Stimulated activated naive B cell treated with anti-CD40 and anti-IgM and Interleukin-4, amounts not matched to agents 10 μg/mL and 1 μg/mL and 100 μg/mL, for 72 hours (primary cell): Measurements from ENCODE around the gene KIFC3.
A peak's percentile ranks its signal among the peaks of the same experiment; 100 is the strongest.
"Not testable (repeated sequence)": the region's sequence is repeated elsewhere in the genome, so short reads cannot be mapped to it uniquely, and the experiment has no call there.

Source experiments
- ATAC-seq, 2 donors: fragments of 150-1000 bp; cut with Tn5 transposase; replicated peaks; 2 replicates each; pipeline ENCODE4 v1.10.0; 2021; ENCODE audit warnings: moderate library complexity in 1 of 2
- DNase-seq: peaks from one replicate; pipeline ENCODE4 v3.0.0; 2021
- H3K27ac Mint-ChIP-seq: one replicate; pipeline ENCODE4 v1.8.0; 2022; ENCODE audit warnings: mild to moderate bottlenecking, mixed read lengths
- H3K27me3 Mint-ChIP-seq, 2 donors: one replicate each; pipeline ENCODE4 v1.8.0; 2022; ENCODE audit warnings: mixed read lengths in 2 of 2
- H3K36me3 Mint-ChIP-seq, 2 donors: one replicate each; pipeline ENCODE4 v1.8.0; 2022; ENCODE audit warnings: mixed read lengths in 2 of 2, mild to moderate bottlenecking in 1 of 2
- H3K4me1 Mint-ChIP-seq, 2 donors: one replicate each; pipeline ENCODE4 v1.8.0; 2022; ENCODE audit warnings: mixed read lengths in 2 of 2, mild to moderate bottlenecking in 1 of 2
- H3K4me3 Mint-ChIP-seq, 2 donors: one replicate each; pipeline ENCODE4 v1.8.0; 2022; ENCODE audit warnings: mild to moderate bottlenecking in 2 of 2, mixed read lengths in 2 of 2, moderate library complexity in 1 of 2
- H3K9me3 Mint-ChIP-seq, 2 donors: one replicate each; pipeline ENCODE4 v1.8.0; 2022; ENCODE audit warnings: mixed read lengths in 2 of 2, mild to moderate bottlenecking in 1 of 2

Gene KIFC3

DNA sequence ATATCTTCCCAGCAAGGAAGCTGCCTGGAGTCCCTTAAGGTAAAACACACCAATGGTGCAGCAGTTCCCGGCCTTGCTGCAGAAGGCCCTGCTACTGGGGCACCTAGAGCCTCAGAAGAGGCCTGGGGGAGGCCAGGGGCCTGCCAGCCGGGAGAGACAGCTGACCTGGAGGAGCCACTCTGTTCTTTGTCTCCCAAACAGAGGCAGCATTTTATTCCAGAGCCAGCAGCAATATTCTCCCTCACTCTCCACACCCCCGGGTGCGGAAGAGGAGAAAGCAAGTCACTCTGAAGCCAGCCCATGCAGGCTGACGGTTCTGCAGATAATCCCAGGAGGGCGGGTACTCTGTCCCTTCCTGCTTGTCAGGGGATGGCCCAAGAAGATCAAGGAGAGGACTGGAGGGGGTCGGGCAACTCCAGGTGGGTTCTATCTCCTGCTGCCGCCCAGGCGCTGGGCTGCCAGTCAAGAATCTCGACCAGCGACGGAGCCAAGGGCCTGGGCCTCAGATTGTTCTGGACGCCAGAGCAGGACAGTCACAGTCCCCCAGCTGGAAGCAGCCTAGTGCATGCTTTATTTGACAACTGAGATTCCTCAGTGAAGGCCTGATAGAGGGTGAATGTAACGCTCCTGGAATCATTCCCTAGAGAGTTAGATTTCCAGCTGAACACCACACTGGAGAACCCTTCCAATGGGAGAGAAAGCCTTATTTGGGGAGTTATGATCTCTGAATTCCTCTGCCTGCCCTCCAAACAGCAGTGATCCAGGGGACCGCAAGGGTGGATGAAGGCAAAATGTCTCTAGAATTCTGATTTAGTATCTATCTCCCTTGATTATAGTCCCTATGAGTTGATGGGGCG lies 1.1 kb upstream of the KIFC3 start:
- peaks cover 58 to 62% of the 10 kb centered on the region in 2 donors for H3K27me3 Mint-ChIP-seq
- H3K4me1 Mint-ChIP-seq, result peaks cover 25 to 37% of the 10 kb centered on the region in 2 donors

DNA sequence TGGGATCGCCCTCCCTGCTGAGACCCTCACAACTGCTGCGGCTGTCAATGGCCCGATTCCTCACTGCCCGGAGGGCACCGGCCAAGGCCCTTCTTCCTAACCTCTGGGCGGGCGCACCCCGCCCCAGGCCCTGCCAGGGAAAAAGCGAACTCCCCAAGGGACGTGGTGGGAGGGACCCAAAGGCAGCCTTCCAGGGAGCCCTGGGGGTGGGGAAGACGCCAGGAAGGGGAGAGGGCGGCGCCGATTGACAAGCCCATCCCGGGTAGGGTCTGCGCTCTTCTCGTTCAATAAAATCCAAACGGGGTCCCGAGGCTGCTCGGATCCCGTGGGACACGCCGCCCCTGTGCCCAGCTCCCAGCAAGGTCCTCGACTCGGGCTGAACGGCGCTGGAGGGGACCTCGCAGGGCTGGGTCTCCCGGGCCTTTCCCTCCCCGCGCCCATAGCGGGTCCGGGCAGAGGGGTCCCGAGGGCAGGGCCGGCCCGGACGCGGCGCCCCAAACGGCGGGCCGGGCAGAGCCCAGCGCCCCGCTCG lies 416 bp downstream of the KIFC3 start:
- Mint-ChIP-seq H3K9me3 (no peaks in the 10 kb centered on the region), H3K27me3 (peaks cover 52 to 62% of the 10 kb centered on the region in 2 donors), H3K27ac (no peak overlapping the region), H3K4me1 (peaks cover 22 to 32% of the 10 kb centered on the region in 2 donors), H3K36me3 (peaks cover 0 to 3% of the 10 kb centered on the region in 2 donors), H3K4me3 (peak overlapping the region in 1 of 2 donors; percentile 35)
- ATAC-seq (peak; percentile 41 to 47), DNase-seq (no peak)

More for the DNA sequence above, 1.1 kb upstream of the KIFC3 start:
- H3K36me3 Mint-ChIP-seq, result peaks cover 0 to 3% of the 10 kb centered on the region in 2 donors
- DNase-seq (no peak), ATAC-seq (no peak)
- peak overlapping the region; percentile 87 to 89 for H3K4me3 Mint-ChIP-seq
- peak overlapping the region; percentile 85 for H3K27ac Mint-ChIP-seq
- no peaks in the 10 kb centered on the region for H3K9me3 Mint-ChIP-seq

- H3K36me3 Mint-ChIP-seq, result peaks cover 0 to 3% of the 10 kb centered on the region in 2 donors
- H3K27ac Mint-ChIP-seq, result no peak overlapping the region
- ATAC-seq (peak in 1 of 2 donors; percentile 16), DNase-seq (no peak)
- peaks cover 22 to 32% of the 10 kb centered on the region in 2 donors for H3K4me1 Mint-ChIP-seq
- peak overlapping the region in 1 of 2 donors; percentile 35 for H3K4me3 Mint-ChIP-seq
- H3K27me3 Mint-ChIP-seq, result peaks cover 52 to 59% of the 10 kb centered on the region in 2 donors
- H3K9me3 Mint-ChIP-seq, result no peaks in the 10 kb centered on the region
These were observed 1.0 kb downstream of the KIFC3 start for GRCh38 chr16:57801098-57801808.

GRCh38 chr16:57800200-57801097 lies 1.8 kb downstream of the KIFC3 start:
- Mint-ChIP-seq H3K4me1 (peaks cover 22 to 34% of the 10 kb centered on the region in 2 donors), H3K4me3 (no peak overlapping the region), H3K36me3 (peaks cover 0 to 3% of the 10 kb centered on the region in 2 donors), H3K9me3 (no peaks in the 10 kb centered on the region), H3K27me3 (peaks cover 46 to 56% of the 10 kb centered on the region in 2 donors), H3K27ac (no peak overlapping the region)
- DNase-seq (no peak), ATAC-seq (no peak)

GRCh38 chr16:57799600-57800199 lies 2.6 kb downstream of the KIFC3 start:
- peaks cover 22 to 36% of the 10 kb centered on the region in 2 donors for H3K4me1 Mint-ChIP-seq
- no peaks in the 10 kb centered on the region for H3K9me3 Mint-ChIP-seq
- H3K27ac Mint-ChIP-seq, result peak overlapping the region; percentile 3
- DNase-seq (no peak), ATAC-seq (no peak)
- peaks cover 0 to 3% of the 10 kb centered on the region in 2 donors for H3K36me3 Mint-ChIP-seq
- no peak overlapping the region for H3K4me3 Mint-ChIP-seq
- peaks cover 46 to 56% of the 10 kb centered on the region in 2 donors for H3K27me3 Mint-ChIP-seq

- Mint-ChIP-seq H3K4me1 (peaks cover 22 to 36% of the 10 kb centered on the region in 2 donors), H3K9me3 (no peaks in the 10 kb centered on the region), H3K4me3 (no peak overlapping the region), H3K27me3 (peaks cover 43 to 52% of the 10 kb centered on the region in 2 donors), H3K27ac (no peak overlapping the region), H3K36me3 (peaks cover 0 to 3% of the 10 kb centered on the region in 2 donors)
- ATAC-seq (no peak), DNase-seq (no peak)
These were observed 3.2 kb downstream of the KIFC3 start for GRCh38 chr16:57798953-57799599.

DNA sequence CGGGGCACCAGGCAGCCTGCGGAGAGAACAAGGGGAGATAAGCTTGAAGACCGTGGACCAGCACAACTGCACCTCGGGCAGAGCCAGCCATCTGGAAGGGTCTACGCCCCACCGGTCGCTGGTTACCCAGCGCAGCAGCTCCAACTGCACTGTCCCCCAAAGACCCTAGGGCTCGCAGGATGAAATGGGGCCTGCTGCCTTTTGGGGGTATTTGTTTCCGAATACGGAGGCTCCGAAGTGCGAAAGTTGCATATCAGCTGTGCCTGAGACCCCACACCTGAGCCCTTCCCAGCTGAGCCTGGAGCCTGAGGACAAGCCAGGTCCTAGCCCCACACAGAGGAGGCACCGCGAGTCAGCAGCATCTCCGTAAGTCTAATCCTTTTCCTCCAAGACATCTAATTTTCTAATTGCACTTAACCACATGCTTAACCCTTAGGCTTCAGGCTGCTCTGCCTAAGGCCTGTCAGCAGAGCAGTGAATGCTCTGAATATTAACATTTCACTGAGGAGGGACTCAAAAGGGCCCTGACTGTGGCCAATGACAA lies 4.0 kb downstream of the KIFC3 start:
- Mint-ChIP-seq H3K9me3 (no peaks in the 10 kb centered on the region), H3K27me3 (peaks cover 41 to 51% of the 10 kb centered on the region in 2 donors), H3K4me3 (no peak overlapping the region), H3K4me1 (peaks cover 22 to 36% of the 10 kb centered on the region in 2 donors), H3K36me3 (peaks cover 0 to 3% of the 10 kb centered on the region in 2 donors), H3K27ac (no peak overlapping the region)
- ATAC-seq (no peak), DNase-seq (no peak)

DNA sequence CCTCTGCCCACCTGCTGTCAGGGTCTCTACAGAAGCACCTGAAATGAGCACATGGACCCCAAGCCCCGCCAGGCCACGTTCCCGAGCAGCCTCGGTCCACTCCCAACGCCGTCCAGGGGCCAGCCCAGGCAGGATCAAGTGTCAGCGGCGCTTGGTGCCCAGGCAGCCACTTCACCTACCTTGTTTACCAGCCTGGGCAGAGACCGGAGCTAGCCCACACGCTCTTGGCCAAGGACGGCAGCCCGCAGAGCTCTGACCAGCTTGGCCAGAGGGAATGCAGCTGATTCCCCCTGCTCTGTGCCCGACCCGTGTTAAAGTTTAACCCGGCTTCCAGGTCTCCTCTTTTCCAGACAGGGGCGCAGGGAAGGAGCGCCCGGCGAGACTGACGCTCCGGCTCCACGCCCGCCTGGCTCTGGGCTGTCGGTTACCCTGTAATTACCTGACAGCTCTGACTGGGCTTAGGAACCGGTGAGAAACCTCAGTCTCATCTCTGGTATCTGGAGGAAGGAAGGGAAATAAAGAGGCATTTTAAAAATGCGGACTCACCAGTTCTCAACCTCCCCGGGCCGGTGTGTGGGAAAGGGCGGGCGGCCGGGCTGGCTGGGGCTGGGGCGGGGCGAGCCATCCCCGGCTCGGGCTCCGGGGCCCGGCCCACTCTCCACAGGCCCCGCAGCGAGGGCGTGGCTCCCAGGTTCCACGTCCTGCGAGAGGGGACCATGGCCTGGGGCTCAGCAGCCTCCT lies 4.6 kb downstream of the KIFC3 start:
- Mint-ChIP-seq H3K4me3 (no peak overlapping the region), H3K36me3 (peaks cover 0 to 2% of the 10 kb centered on the region in 2 donors), H3K27me3 (peaks cover 35 to 45% of the 10 kb centered on the region in 2 donors), H3K9me3 (no peaks in the 10 kb centered on the region), H3K4me1 (peaks cover 18 to 32% of the 10 kb centered on the region in 2 donors), H3K27ac (no peak overlapping the region)
- no peak for ATAC-seq
- no peak for DNase-seq

DNA sequence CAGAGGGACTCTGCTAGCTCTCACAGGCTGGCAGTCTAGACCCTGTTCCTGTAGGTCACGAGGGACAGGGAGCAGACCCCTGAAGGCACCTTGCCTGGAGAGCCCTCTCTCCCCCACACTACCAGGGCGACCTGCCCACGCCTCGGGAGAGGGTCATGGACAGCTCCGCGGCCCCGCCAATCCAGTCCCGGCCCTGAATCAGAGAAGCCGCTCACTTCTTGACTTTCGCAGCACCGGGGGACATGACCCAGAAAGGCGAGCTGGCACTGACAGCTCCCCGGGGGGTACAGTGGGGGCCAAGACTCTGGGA lies 5.1 kb downstream of the KIFC3 start:
- DNase-seq (no peak), ATAC-seq (no peak)
- Mint-ChIP-seq H3K4me1 (peaks cover 16 to 28% of the 10 kb centered on the region in 2 donors), H3K36me3 (no peaks in the 10 kb centered on the region), H3K27me3 (peaks cover 31 to 40% of the 10 kb centered on the region in 2 donors), H3K27ac (no peak overlapping the region), H3K4me3 (no peak overlapping the region), H3K9me3 (no peaks in the 10 kb centered on the region)

DNA sequence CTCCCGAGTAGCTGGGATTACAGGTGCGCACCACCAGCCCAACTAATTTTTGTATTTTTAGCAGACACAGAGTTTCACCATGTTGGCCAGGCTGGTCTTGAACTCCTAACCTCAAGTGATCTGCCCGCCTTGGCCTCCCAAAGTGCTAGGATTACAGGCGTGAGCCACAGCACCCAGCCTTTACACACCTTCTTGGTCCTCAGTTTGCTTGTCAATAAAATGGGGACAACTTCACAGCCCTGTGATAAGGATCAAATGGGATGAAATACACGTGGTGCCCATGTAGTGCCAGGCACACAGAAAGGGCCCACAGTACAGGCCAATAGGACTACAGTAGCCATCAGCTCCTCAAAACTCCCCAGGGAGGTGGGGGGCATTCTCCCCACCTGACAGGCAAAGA lies 6.3 kb downstream of the KIFC3 start:
- not testable (repeated sequence) for H3K4me3 Mint-ChIP-seq, H3K36me3 Mint-ChIP-seq, ATAC-seq, H3K9me3 Mint-ChIP-seq, H3K27ac Mint-ChIP-seq, DNase-seq
- peaks cover 26 to 39% of the 10 kb centered on the region in 2 donors for H3K27me3 Mint-ChIP-seq
- peaks cover 10 to 27% of the 10 kb centered on the region in 2 donors for H3K4me1 Mint-ChIP-seq

DNA sequence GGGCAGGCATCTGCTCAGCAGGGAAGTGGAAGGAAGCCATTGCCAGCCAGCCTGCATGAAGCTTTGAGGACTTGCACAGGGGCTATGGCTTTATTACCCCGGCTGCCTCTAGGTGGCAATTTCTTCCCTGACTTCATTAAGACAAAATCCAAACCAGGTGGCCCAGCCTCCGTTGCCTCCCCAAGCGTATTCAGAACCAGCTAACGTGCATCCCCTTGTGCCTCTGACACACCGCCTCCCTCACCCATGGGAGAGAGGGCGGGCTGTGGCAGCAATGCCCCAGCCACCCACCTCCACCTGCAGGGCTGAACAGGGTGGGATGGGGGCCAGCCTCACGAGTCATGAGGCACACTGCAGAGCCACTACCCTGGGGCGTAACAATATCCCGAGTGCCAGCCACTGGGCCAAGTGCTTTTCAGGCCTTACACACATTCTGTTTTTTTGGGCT lies 6.8 kb downstream of the KIFC3 start:
- DNase-seq (no peak), ATAC-seq (peak; percentile 62 to 78)
- no peaks in the 10 kb centered on the region for H3K9me3 Mint-ChIP-seq
- H3K4me3 Mint-ChIP-seq, result no peak overlapping the region
- no peaks in the 10 kb centered on the region for H3K36me3 Mint-ChIP-seq
- no peak overlapping the region for H3K27ac Mint-ChIP-seq
- H3K4me1 Mint-ChIP-seq, result peaks cover 8 to 22% of the 10 kb centered on the region in 2 donors
- H3K27me3 Mint-ChIP-seq, result peaks cover 24 to 33% of the 10 kb centered on the region in 2 donors

GRCh38 chr16:57794849-57795430 lies 7.4 kb downstream of the KIFC3 start:
- ATAC-seq, result peak in 1 of 2 donors; percentile 10
- H3K27ac Mint-ChIP-seq, result no peak overlapping the region

More at GRCh38 chr16:57794849-57795430, 7.4 kb downstream of the KIFC3 start:
- DNase-seq, result no peak
- Mint-ChIP-seq H3K27me3 (peaks cover 19 to 28% of the 10 kb centered on the region in 2 donors), H3K36me3 (no peaks in the 10 kb centered on the region), H3K4me3 (no peak overlapping the region), H3K4me1 (peaks cover 5 to 18% of the 10 kb centered on the region in 2 donors), H3K9me3 (no peaks in the 10 kb centered on the region)
